HFF-Myc (cell line): ENCODE data around the gene CALHM6.

Experiments used
- DNase-seq: peaks from one replicate; pipeline ENCODE4 v3.0.0-alpha.2; 2011; ENCODE audit warnings: low read depth; ENCODE audit errors: extremely low read depth
- H3K4me3 ChIP-seq: replicated peaks from 2 replicates; pipeline ENCODE4 v1.5.1; 2011; ENCODE audit warnings: low read depth, mild to moderate bottlenecking, control low read depth, low read length
- CTCF ChIP-seq: IDR thresholded peaks from 2 replicates; pipeline ENCODE4 v1.5.1; 2012; ENCODE audit warnings: mild to moderate bottlenecking, low read depth, low read length, control low read depth; ENCODE audit errors: missing control alignments

CALHM6 gene

GRCh38 chr6:116422238-116422637 is 38.9 kb upstream of the CALHM6 start:
- TF ChIP-seq CTCF: no peak
- H3K4me3 ChIP-seq: no peak overlapping the region
- DNase-seq: no peak

- no peak overlapping the region for H3K4me3 ChIP-seq
- no peak for TF ChIP-seq CTCF
- no peak for DNase-seq
These were observed 37.2 kb upstream of the CALHM6 start for GRCh38 chr6:116424001-116424400.

GRCh38 chr6:116426551-116426950 is 34.6 kb upstream of the CALHM6 start:
- no peak for TF ChIP-seq CTCF
- no peak for DNase-seq
- no peak overlapping the region for H3K4me3 ChIP-seq

- no peak overlapping the region for H3K4me3 ChIP-seq
- DNase-seq: no peak
- TF ChIP-seq CTCF: no peak
These were observed 32.1 kb upstream of the CALHM6 start for GRCh38 chr6:116429111-116429510.

- H3K4me3 ChIP-seq: no peak overlapping the region
- TF ChIP-seq CTCF: no peak
- DNase-seq: no peak
These were observed 30.3 kb upstream of the CALHM6 start for GRCh38 chr6:116430860-116431259.

- H3K4me3 ChIP-seq: no peak overlapping the region
- no peak for TF ChIP-seq CTCF
- no peak for DNase-seq
These were observed 29.1 kb upstream of the CALHM6 start for GRCh38 chr6:116431964-116432595.

- no peak overlapping the region for H3K4me3 ChIP-seq
- TF ChIP-seq CTCF: no peak
- no peak for DNase-seq
These were observed 27.9 kb upstream of the CALHM6 start for GRCh38 chr6:116433206-116433712.
